T-cell (primary cell): Measurements from ENCODE around the gene ADAM23. TPM values are rescaled to one million over a fixed set of nuclear protein-coding genes. Genes with fewer than 3 reads are reported as not detected.

Source experiments
- ATAC-seq, 4 experiments: fragments of 200-7000 bp in 3 of 4; fragments of 150-1000 bp in 1 of 4; cut with Tn5 transposase; replicated peaks in 1 of 4; 1 replicate in 3 of 4; 2 replicates in 1 of 4; pipeline ENCODE4 v1.10.0; 2021; ENCODE audit warnings: moderate library complexity in 3 of 4, mild to moderate bottlenecking in 2 of 4, moderate number of reproducible peaks in 1 of 4
- CTCF ChIA-PET, 2 donors: fragments of 300-600 bp; sonication (Branson Sonifier 250); formaldehyde crosslinking; loops; one replicate each; lab custom pipeline; 2022; ENCODE audit warnings: antibody characterized with exemption in 2 of 2; lab: Charles Lee
- POLR2A ChIA-PET, 2 donors: fragments of 300-600 bp; sonication (Branson Sonifier 250); formaldehyde crosslinking; loops; one replicate each; lab custom pipeline; 2022; ENCODE audit warnings: antibody characterized with exemption in 2 of 2; lab: Charles Lee
- DNase-seq, 35 experiments: peaks; one replicate each; pipeline versions ENCODE4 v3.0.0 to v3.0.0-alpha.2; 2013 to 2023
- H3K27ac ChIP-seq: one replicate; pipeline ENCODE4 v1.5.1; 2013; ENCODE audit warnings: low read length
- H3K27me3 ChIP-seq, 2 experiments: replicated peaks in 1 of 2; 1 replicate in 1 of 2; 2 replicates in 1 of 2; pipeline versions ENCODE4 v1.6.1 to v1.7.0; 2013; ENCODE audit warnings: low read length in 1 of 2, mixed read lengths in 1 of 2; ENCODE audit not compliant: control insufficient read depth in 2 of 2, insufficient read depth in 2 of 2; ENCODE audit errors: extremely low read depth in 1 of 2
- H3K36me3 ChIP-seq, 2 donors: 1 replicate in 1 of 2; 2 replicates in 1 of 2; pipeline versions ENCODE4 v1.6.1 to v1.7.0; 2013; ENCODE audit warnings: low read length in 1 of 2; ENCODE audit not compliant: control insufficient read depth in 2 of 2, insufficient read depth in 1 of 2; ENCODE audit errors: extremely low read depth in 1 of 2
- H3K4me1 ChIP-seq, 2 experiments: 1 replicate in 1 of 2; 2 replicates in 1 of 2; pipeline versions ENCODE4 v1.6.1 to v1.7.0; 2013; ENCODE audit warnings: low read length in 2 of 2, mixed read lengths in 1 of 2; ENCODE audit not compliant: insufficient read depth in 2 of 2, control insufficient read depth in 1 of 2; ENCODE audit errors: extremely low read depth in 1 of 2
- H3K4me3 ChIP-seq, 2 donors: 1 replicate in 1 of 2; 2 replicates in 1 of 2; pipeline versions ENCODE4 v1.5.1 to v1.7.0; 2013; ENCODE audit warnings: mild to moderate bottlenecking in 2 of 2, low read length in 1 of 2, moderate library complexity in 1 of 2; ENCODE audit not compliant: control insufficient read depth in 1 of 2; ENCODE audit errors: extremely low read depth in 1 of 2
- H3K9me3 ChIP-seq: 2 replicates; pipeline ENCODE4 v1.7.0; 2013
- H3K27ac Mint-ChIP-seq, 2 donors: one replicate each; pipeline ENCODE4 v1.8.0; 2020 to 2021; ENCODE audit warnings: mild to moderate bottlenecking in 2 of 2, mixed read lengths in 2 of 2
- H3K27me3 Mint-ChIP-seq, 2 donors: one replicate each; pipeline ENCODE4 v1.8.0; 2021 to 2022; ENCODE audit warnings: mixed read lengths in 2 of 2
- H3K36me3 Mint-ChIP-seq: one replicate; pipeline ENCODE4 v1.8.0; 2021; ENCODE audit warnings: mixed read lengths
- H3K4me1 Mint-ChIP-seq, 3 donors: one replicate each; pipeline ENCODE4 v1.8.0; 2020 to 2022; ENCODE audit warnings: mixed read lengths in 3 of 3, mild to moderate bottlenecking in 1 of 3
- H3K4me3 Mint-ChIP-seq, 3 donors: one replicate each; pipeline ENCODE4 v1.8.0; 2020 to 2022; ENCODE audit warnings: mild to moderate bottlenecking in 3 of 3, mixed read lengths in 3 of 3, moderate library complexity in 3 of 3
- H3K9me3 Mint-ChIP-seq, 3 donors: one replicate each; pipeline ENCODE4 v1.8.0; 2020 to 2022; ENCODE audit warnings: mixed read lengths in 3 of 3
- WGBS: methylation state at CpG from one replicate; pipeline ENCODE4 v1.1.5; 2013; ENCODE audit warnings: missing lambda C conversion rate; ENCODE audit not compliant: insufficient coverage; 5-methylcytosine and 5-hydroxymethylcytosine counted together
- total RNA-seq, 35 experiments: library from RNA in 6 of 35; stranded (reverse) in 6 of 35; fragments of 120-200 nt in 1 of 35; gene quantifications; one replicate each; pipeline versions ENCODE4 v1.2.1 to v1.2.4 and lab custom pipeline; 2013 to 2026

Gene ADAM23
- total RNA-seq, 5 donors from 2014 or later (not counting 1 experiment from before 2014, with no cell fraction given) = 0.95 to 14.2 (median 9.3) TPM

- DNase-seq = no peak
Measured at GRCh38 chr2:206563374-206563773, 120.0 kb downstream of the ADAM23 start.

GRCh38 chr2:206565666-206566065, 122.3 kb downstream of the ADAM23 start:
- no CpG with 5 or more reads among the region's 4 CpGs for WGBS
- H3K9me3 ChIP-seq = no peaks in the 10 kb centered on the region
- Mint-ChIP-seq H3K36me3 (no peaks in the 10 kb centered on the region), H3K27me3 (no peaks in the 10 kb centered on the region), H3K9me3 (no peaks in the 10 kb centered on the region), H3K27ac (no peak overlapping the region), H3K4me3 (no peak overlapping the region), H3K4me1 (peaks cover 0 to 2% (median 0%) of the 10 kb centered on the region in 3 donors)
- ChIA-PET POLR2A (no interaction called here), CTCF (no interaction called here)
- no peak overlapping the region for H3K4me3 ChIP-seq
- H3K27ac ChIP-seq = no peak overlapping the region
- no peak for ATAC-seq
- DNase-seq = no peak
- no peaks in the 10 kb centered on the region for H3K36me3 ChIP-seq
- H3K4me1 ChIP-seq = no peaks in the 10 kb centered on the region
- no peaks in the 10 kb centered on the region for H3K27me3 ChIP-seq

More at GRCh38 chr2:206563374-206563773, 120.0 kb downstream of the ADAM23 start:
- no peaks in the 10 kb centered on the region for H3K27me3 ChIP-seq
- H3K9me3 ChIP-seq = no peaks in the 10 kb centered on the region
- Mint-ChIP-seq H3K9me3 (no peaks in the 10 kb centered on the region), H3K4me1 (peaks cover 15 to 21% (median 16%) of the 10 kb centered on the region in 3 donors), H3K27ac (no peak overlapping the region), H3K27me3 (no peaks in the 10 kb centered on the region), H3K36me3 (no peaks in the 10 kb centered on the region), H3K4me3 (no peak overlapping the region)
- peaks cover 3 to 6% of the 10 kb centered on the region in 2 experiments for H3K4me1 ChIP-seq
- no peaks in the 10 kb centered on the region for H3K36me3 ChIP-seq
- no peak for ATAC-seq
- ChIA-PET POLR2A (no interaction called here), CTCF (no interaction called here)
- H3K27ac ChIP-seq = no peak overlapping the region
- no peak overlapping the region for H3K4me3 ChIP-seq
- no CpG with 5 or more reads among the region's 2 CpGs for WGBS

GRCh38 chr2:206569470-206569869, 126.1 kb downstream of the ADAM23 start:
- H3K9me3 Mint-ChIP-seq = no peaks in the 10 kb centered on the region
- Histone ChIP-seq H3K9me3 (no peaks in the 10 kb centered on the region), H3K27ac (no peak overlapping the region), H3K36me3 (no peaks in the 10 kb centered on the region), H3K4me1 (no peaks in the 10 kb centered on the region), H3K27me3 (no peaks in the 10 kb centered on the region), H3K4me3 (no peak overlapping the region)
- no peak overlapping the region for H3K27ac Mint-ChIP-seq
- DNase-seq = no peak
- 83% methylated on average over 1 of the region's 3 CpGs for WGBS
- no peaks in the 10 kb centered on the region for H3K36me3 Mint-ChIP-seq
- peaks cover 0 to 4% of the 10 kb centered on the region in 2 donors for H3K27me3 Mint-ChIP-seq
- POLR2A ChIA-PET = no interaction called here
- CTCF ChIA-PET = interaction anchor here in 1 of 2 donors (0.7 kb wide), 1 partner anchor 855 kb away, joined by 3 read pairs; no protein-coding TSS in a partner anchor
- no peak overlapping the region for H3K4me3 Mint-ChIP-seq
- H3K4me1 Mint-ChIP-seq = no peaks in the 10 kb centered on the region
- no peak for ATAC-seq

- Histone ChIP-seq H3K27me3 (no peaks in the 10 kb centered on the region), H3K9me3 (no peaks in the 10 kb centered on the region), H3K36me3 (no peaks in the 10 kb centered on the region), H3K27ac (no peak overlapping the region), H3K4me1 (no peaks in the 10 kb centered on the region), H3K4me3 (no peak overlapping the region)
- CTCF ChIA-PET = no interaction called here
- Mint-ChIP-seq H3K36me3 (no peaks in the 10 kb centered on the region), H3K4me3 (no peak overlapping the region), H3K9me3 (no peaks in the 10 kb centered on the region), H3K27ac (no peak overlapping the region), H3K4me1 (no peaks in the 10 kb centered on the region), H3K27me3 (peaks cover 0 to 4% of the 10 kb centered on the region in 2 donors)
- DNase-seq = no peak
- POLR2A ChIA-PET = interaction anchor here in 1 of 2 donors (0.7 kb wide), 1 partner anchor 357 kb away, joined by 3 read pairs; no protein-coding TSS in a partner anchor
- ATAC-seq = no peak
Measured at GRCh38 chr2:206570199-206570598, 126.9 kb downstream of the ADAM23 start.

- no peaks in the 10 kb centered on the region for H3K4me1 ChIP-seq
- no peaks in the 10 kb centered on the region for H3K9me3 ChIP-seq
- ChIA-PET POLR2A (no interaction called here), CTCF (no interaction called here)
- WGBS = no CpG with 5 or more reads among the region's 3 CpGs
- no peaks in the 10 kb centered on the region for H3K27me3 ChIP-seq
- no peak for ATAC-seq
- H3K36me3 ChIP-seq = no peaks in the 10 kb centered on the region
- no peak overlapping the region for H3K4me3 ChIP-seq
- H3K27me3 Mint-ChIP-seq = peaks cover 0 to 4% of the 10 kb centered on the region in 2 donors
- H3K4me3 Mint-ChIP-seq = no peak overlapping the region
- no peaks in the 10 kb centered on the region for H3K36me3 Mint-ChIP-seq
- H3K4me1 Mint-ChIP-seq = no peaks in the 10 kb centered on the region
- no peak overlapping the region for H3K27ac Mint-ChIP-seq
- H3K27ac ChIP-seq = no peak overlapping the region
- no peak for DNase-seq
- no peaks in the 10 kb centered on the region for H3K9me3 Mint-ChIP-seq
Measured at GRCh38 chr2:206572725-206573124, 129.4 kb downstream of the ADAM23 start.

- POLR2A ChIA-PET = interaction anchor here in 1 of 2 donors (0.7 kb wide), 1 partner anchor 207 kb away, joined by 14 read pairs; no protein-coding TSS in a partner anchor
- CTCF ChIA-PET = interaction anchor here in 1 of 2 donors (0.7 kb wide), 1 partner anchor 46 kb away, joined by 3 read pairs; no protein-coding TSS in a partner anchor
Measured at GRCh38 chr2:206573793-206574192, 130.5 kb downstream of the ADAM23 start.

More at GRCh38 chr2:206573793-206574192, 130.5 kb downstream of the ADAM23 start:
- H3K9me3 Mint-ChIP-seq = peaks cover 0 to 4% (median 0%) of the 10 kb centered on the region in 3 donors
- no peaks in the 10 kb centered on the region for H3K9me3 ChIP-seq
- H3K4me1 Mint-ChIP-seq = no peaks in the 10 kb centered on the region
- WGBS = no CpG with 5 or more reads among the region's 6 CpGs
- H3K36me3 Mint-ChIP-seq = no peaks in the 10 kb centered on the region
- no peaks in the 10 kb centered on the region for H3K4me1 ChIP-seq
- H3K27me3 Mint-ChIP-seq = peaks cover 0 to 4% of the 10 kb centered on the region in 2 donors
- H3K27ac Mint-ChIP-seq = no peak overlapping the region
- no peaks in the 10 kb centered on the region for H3K27me3 ChIP-seq
- H3K27ac ChIP-seq = no peak overlapping the region
- no peak overlapping the region for H3K4me3 ChIP-seq
- no peaks in the 10 kb centered on the region for H3K36me3 ChIP-seq
- no peak overlapping the region for H3K4me3 Mint-ChIP-seq
- no peak for ATAC-seq
- DNase-seq = no peak
